Endothelial cell of umbilical vein (primary cell): ENCODE data around the gene KLK5. TPM values are rescaled to one million over a fixed set of nuclear protein-coding genes. Genes with fewer than 3 reads are reported as not detected.

Experiments used
- BruUV-seq: library from RNA; stranded (reverse); fragments of 400-500 nt; replicated peaks from 2 replicates; lab custom pipeline; 2021; lab: Mats Ljungman, UMichigan
- CTCF ChIA-PET: fragments of 300-600, 350-600 bp; sonication (Branson Sonifier 250); formaldehyde crosslinking; loops from one replicate; lab custom pipeline; 2021; ENCODE audit warnings: antibody characterized with exemption, inconsistent platforms; lab: Charles Lee
- POLR2A ChIA-PET: fragments of 300-600, 350-600 bp; sonication (Branson Sonifier 250); formaldehyde crosslinking; loops from one replicate; lab custom pipeline; 2021; ENCODE audit warnings: antibody characterized with exemption, inconsistent platforms; lab: Charles Lee
- DNase-seq: peaks from one replicate; pipeline ENCODE4 v3.0.0-alpha.2; 2011; ENCODE audit warnings: low read depth, low spot score
- FAIRE-seq: peaks from 2 replicates; lab custom pipeline; 2011; peaks lifted over from hg19 to GRCh38; lab: Jason Lieb, UNC
- H2AFZ ChIP-seq: 2 replicates; pipeline ENCODE4 v1.6.0; 2012; ENCODE audit warnings: low read depth, low read length, control low read depth, inconsistent platforms
- H3K27ac ChIP-seq: 2 replicates; pipeline ENCODE4 v1.5.1; 2011; ENCODE audit warnings: low read depth, mild to moderate bottlenecking, control low read depth, low read length, moderate library complexity; ENCODE audit not compliant: insufficient read depth
- H3K27me3 ChIP-seq, 2 experiments: 2 replicates each; pipeline versions ENCODE4 v1.6.0 to v1.6.1; 2011; ENCODE audit warnings: low read length in 2 of 2, mixed read lengths in 1 of 2; ENCODE audit not compliant: control insufficient read depth in 2 of 2, insufficient read depth in 2 of 2
- H3K36me3 ChIP-seq, 2 experiments: 2 replicates in 1 of 2; 3 replicates in 1 of 2; pipeline ENCODE4 v1.5.1; 2011; ENCODE audit warnings: low read length in 2 of 2, mild to moderate bottlenecking in 1 of 2, moderate library complexity in 1 of 2; ENCODE audit not compliant: control insufficient read depth in 2 of 2, insufficient read depth in 2 of 2; ENCODE audit errors: extremely low read depth in 1 of 2
- H3K4me1 ChIP-seq: 3 replicates; pipeline ENCODE4 v1.5.1; 2011; ENCODE audit warnings: mild to moderate bottlenecking, low read length; ENCODE audit not compliant: control insufficient read depth, insufficient read depth; ENCODE audit errors: extremely low read depth
- H3K4me2 ChIP-seq: 2 replicates; pipeline ENCODE4 v1.6.1; 2011; ENCODE audit warnings: low read length, control low read depth, mixed read lengths; ENCODE audit not compliant: insufficient read depth
- H3K4me3 ChIP-seq, 3 experiments: fragments of 200-600 bp in 1 of 3; sonication (generic), shearing (Covaris generic) in 1 of 3; replicated peaks in 1 of 3; 2 replicates each; pipeline ENCODE4 v1.5.1; 2011 to 2016; ENCODE audit warnings: control low read depth in 3 of 3, low read length in 3 of 3, mild to moderate bottlenecking in 2 of 3, inconsistent platforms in 1 of 3, low read depth in 1 of 3, moderate library complexity in 1 of 3; ENCODE audit not compliant: insufficient read depth in 1 of 3
- H3K79me2 ChIP-seq: 2 replicates; pipeline ENCODE4 v1.6.0; 2012; ENCODE audit warnings: low read length, inconsistent platforms; ENCODE audit not compliant: control insufficient read depth, insufficient read depth
- H3K9ac ChIP-seq: replicated peaks from 2 replicates; pipeline ENCODE3; 2011; ENCODE audit warnings: low read length, control low read depth; ENCODE audit not compliant: insufficient read depth; ENCODE audit errors: extremely low read depth
- H3K9me1 ChIP-seq: replicated peaks from 3 replicates; pipeline ENCODE4 v1.6.0; 2011; ENCODE audit warnings: mild to moderate bottlenecking, low read length; ENCODE audit not compliant: control insufficient read depth, insufficient read depth; ENCODE audit errors: extremely low read depth
- H3K9me3 ChIP-seq: replicated peaks from 2 replicates; pipeline ENCODE4 v1.5.1; 2012; ENCODE audit warnings: low read length, inconsistent platforms; ENCODE audit not compliant: control insufficient read depth, insufficient read depth
- H4K20me1 ChIP-seq: replicated peaks from 2 replicates; pipeline ENCODE3; 2011; ENCODE audit warnings: mild to moderate bottlenecking, low read length; ENCODE audit not compliant: control insufficient read depth, insufficient read depth; ENCODE audit errors: extremely low read depth
- CTCF ChIP-seq, 2 donors: IDR thresholded peaks; 1 replicate in 1 of 2; 2 replicates in 1 of 2; pipeline ENCODE4 v1.5.1; 2011; ENCODE audit warnings: low read length in 2 of 2, mild to moderate bottlenecking in 2 of 2, moderate library complexity in 2 of 2, control low read depth in 1 of 2, inconsistent platforms in 1 of 2, low read depth in 1 of 2; ENCODE audit not compliant: insufficient read depth in 1 of 2; ENCODE audit errors: extremely low read depth in 1 of 2
- EZH2 ChIP-seq: IDR thresholded peaks from 2 replicates; pipeline ENCODE4 v1.6.1; 2012; ENCODE audit warnings: borderline replicate concordance, low read depth, mild to moderate bottlenecking, moderate library complexity, low read length, inconsistent platforms; ENCODE audit not compliant: severe bottlenecking
- FOS ChIP-seq: IDR thresholded peaks from 2 replicates; pipeline ENCODE4 v1.6.1; 2011; ENCODE audit warnings: mild to moderate bottlenecking, low read length, moderate library complexity, borderline replicate concordance; ENCODE audit not compliant: insufficient read depth
- GATA2 ChIP-seq: IDR thresholded peaks from 2 replicates; pipeline ENCODE4 v1.7.0; 2011; ENCODE audit warnings: low read depth, mild to moderate bottlenecking, moderate library complexity, mixed read lengths, low read length; ENCODE audit not compliant: insufficient read length, insufficient read depth
- JUN ChIP-seq: IDR thresholded peaks from 2 replicates; pipeline ENCODE4 v1.6.1; 2011; ENCODE audit warnings: borderline replicate concordance, low read depth; ENCODE audit not compliant: insufficient read length, insufficient read depth
- MYC ChIP-seq: IDR thresholded peaks from one replicate; pipeline ENCODE4 v1.6.1; 2011; ENCODE audit warnings: mild to moderate bottlenecking, low read depth, low read length
- POLR2A ChIP-seq: IDR thresholded peaks from 2 replicates; pipeline ENCODE4 v1.6.1; 2012; ENCODE audit warnings: low read depth, mild to moderate bottlenecking, control low read depth, low read length
- POLR2AphosphoS5 ChIP-seq: IDR thresholded peaks from 2 replicates; pipeline ENCODE4 v1.6.1; 2012; ENCODE audit warnings: low read depth, mild to moderate bottlenecking, control low read depth, low read length, moderate library complexity; ENCODE audit not compliant: insufficient read depth
- dilution Hi-C: fragments of 300-500 bp; cut with MboI; formaldehyde crosslinking; loops from one replicate; pipeline ENCODE4 v1.15.0; 2019; ENCODE audit warnings: low sequenced_read_pairs; ENCODE audit not compliant: extremely low pct_ligation_motif_present
- intact Hi-C: fragments of 100-400 bp; cut with micrococcal nuclease; formaldehyde crosslinking; loops from one replicate; pipeline ENCODE4 v1.10.0; 2022
- polyA plus RNA-seq, 4 experiments: library from polyadenylated mRNA; depleted of rRNA in 3 of 4; stranded (reverse) in 3 of 4; unstranded in 1 of 4; fragments of >200 nt; gene quantifications; 2 replicates each; pipeline versions ENCODE4 v1.2.1 to v1.2.3, GENCODE V29; 2011 to 2012; ENCODE audit warnings: missing spikeins in 1 of 4
- total RNA-seq: library from RNA; stranded (reverse); gene quantifications from 2 replicates; pipeline ENCODE4 v1.2.3, GENCODE V29; 2021

Gene KLK5
- total and polyA plus RNA-seq, 2 donors (not counting 3 experiments of a cell fraction or from before 2014, with no cell fraction given): not detected

- FAIRE-seq: no peak
- peaks cover 18 to 24% of the 10 kb centered on the region in 2 experiments for H3K27me3 ChIP-seq
- H3K27ac ChIP-seq: no peak within 1 kb of the TSS
- H3K4me2 ChIP-seq: no peak within 1 kb of the TSS
- TF ChIP-seq MYC (no peak), JUN (no peak), GATA2 (no peak), EZH2 (no peak), FOS (no peak), CTCF (IDR thresholded peaks at IDR 0.05; ENCODE audit: extremely low read depth in 1 of 2, insufficient read depth in 1 of 2, low read depth in 1 of 2, low read length in 2 of 2) (no peak), POLR2A (no peak), POLR2AphosphoS5 (no peak)
- POLR2A ChIA-PET: no interaction called here
- CTCF ChIA-PET: interaction anchor here (0.8 kb wide), 2 partner anchors 9 to 11 kb away, joined by 3 to 4 read pairs; no protein-coding TSS in a partner anchor
- BruUV-seq: no TSS peak
- no peaks in the 10 kb centered on the region for H3K79me2 ChIP-seq
- H3K9me1 ChIP-seq: no peaks in the 10 kb centered on the region
- intact Hi-C loops: loop anchor here (10.0 kb wide), 1 partner anchor 1183 kb away; the partner anchor contains the start of gene ZNF841
- dilution Hi-C loops: no loop called here
- no peaks in the 10 kb centered on the region for H4K20me1 ChIP-seq
- H3K9me3 ChIP-seq: no peaks in the 10 kb centered on the region
- DNase-seq: no peak
- H3K4me3 ChIP-seq: no peak within 1 kb of the TSS
- H3K36me3 ChIP-seq: no peaks in the 10 kb centered on the region
- H2AFZ ChIP-seq: no peak within 1 kb of the TSS
- no peaks in the 10 kb centered on the region for H3K4me1 ChIP-seq
- H3K9ac ChIP-seq: no peak within 1 kb of the TSS
Observed at GRCh38 chr19:50911206-50912101, 41.4 kb downstream of the KLK5 start, which contains the start of gene KLK4. KLK4 (minus strand) TSS chr19:50911395; CDS start chr19:50910738, 657 bp downstream.
